Mesenchymal stem cell (in vitro differentiated cells and primary cell): ENCODE results near the gene VDAC2.
A peak's percentile ranks its signal among the peaks of the same experiment; 100 is the strongest.

Experiments
- DNase-seq: peaks from one replicate; pipeline ENCODE4 v3.0.0-alpha.2; 2013
- H2AFZ ChIP-seq: one replicate; pipeline ENCODE4 v1.6.1; 2013; ENCODE audit warnings: low read depth, mild to moderate bottlenecking, control low read depth, inconsistent platforms, low read length, moderate library complexity
- H2AK5ac ChIP-seq: 2 replicates; pipeline ENCODE4 v1.6.1; 2013; ENCODE audit warnings: low read length, moderate library complexity, mild to moderate bottlenecking, inconsistent platforms; ENCODE audit not compliant: severe bottlenecking
- H2BK120ac ChIP-seq: one replicate; pipeline ENCODE4 v1.6.1; 2013; ENCODE audit warnings: low read depth, mild to moderate bottlenecking, inconsistent platforms, low read length, moderate library complexity
- H2BK12ac ChIP-seq, 2 experiments: one replicate each; pipeline ENCODE4 v1.6.1; 2013; ENCODE audit warnings: inconsistent platforms in 2 of 2, low read length in 2 of 2, mild to moderate bottlenecking in 2 of 2, moderate library complexity in 2 of 2, control low read depth in 1 of 2
- H2BK15ac ChIP-seq: one replicate; pipeline ENCODE4 v1.6.1; 2013; ENCODE audit warnings: mild to moderate bottlenecking, low read depth, inconsistent platforms; ENCODE audit not compliant: poor library complexity, severe bottlenecking
- H2BK5ac ChIP-seq: 2 replicates; pipeline ENCODE4 v1.6.1; 2013; ENCODE audit warnings: low read depth, mild to moderate bottlenecking, low read length, control low read depth, inconsistent platforms; ENCODE audit not compliant: poor library complexity, severe bottlenecking
- H3K14ac ChIP-seq, 2 experiments: one replicate each; pipeline ENCODE4 v1.6.1; 2013; ENCODE audit warnings: inconsistent platforms in 2 of 2, low read length in 2 of 2, control low read depth in 1 of 2, mild to moderate bottlenecking in 1 of 2, moderate library complexity in 1 of 2
- H3K18ac ChIP-seq, 2 experiments: one replicate each; pipeline ENCODE4 v1.6.1; 2013; ENCODE audit warnings: inconsistent platforms in 2 of 2, low read length in 2 of 2, control low read depth in 1 of 2, low read depth in 1 of 2, mild to moderate bottlenecking in 1 of 2
- H3K23ac ChIP-seq, 2 experiments: one replicate each; pipeline ENCODE4 v1.6.1; 2013; ENCODE audit warnings: inconsistent platforms in 2 of 2, low read length in 2 of 2, mild to moderate bottlenecking in 2 of 2, moderate library complexity in 2 of 2, control low read depth in 1 of 2
- H3K27ac ChIP-seq: 2 replicates; pipeline ENCODE4 v1.5.1; 2013; ENCODE audit warnings: mild to moderate bottlenecking, moderate library complexity, low read length, control low read depth, inconsistent platforms; ENCODE audit not compliant: poor library complexity, severe bottlenecking
- H3K27me3 ChIP-seq, 2 experiments: 2 replicates each; pipeline versions ENCODE4 v1.6.1 to v1.7.0; 2013; ENCODE audit warnings: low read length in 2 of 2, mild to moderate bottlenecking in 2 of 2, moderate library complexity in 2 of 2, control low read depth in 1 of 2, inconsistent platforms in 1 of 2; ENCODE audit not compliant: control insufficient read depth in 1 of 2, insufficient read depth in 1 of 2
- H3K36me3 ChIP-seq, 2 experiments: 2 replicates each; pipeline versions ENCODE4 v1.6.1 to v1.7.0; 2013; ENCODE audit warnings: low read length in 2 of 2, control low read depth in 1 of 2, inconsistent platforms in 1 of 2, low read depth in 1 of 2, mild to moderate bottlenecking in 1 of 2; ENCODE audit not compliant: insufficient read depth in 2 of 2, control insufficient read depth in 1 of 2
- H3K4ac ChIP-seq, 2 experiments: one replicate each; pipeline ENCODE4 v1.6.1; 2013; ENCODE audit warnings: inconsistent platforms in 2 of 2, low read length in 2 of 2, mild to moderate bottlenecking in 2 of 2, moderate library complexity in 2 of 2, control low read depth in 1 of 2, low read depth in 1 of 2
- H3K4me1 ChIP-seq: 2 replicates; pipeline ENCODE4 v1.6.1; 2013; ENCODE audit warnings: low read depth, low read length, control low read depth; ENCODE audit not compliant: control insufficient read depth, insufficient read depth
- H3K4me2 ChIP-seq: 2 replicates; pipeline ENCODE4 v1.6.1; 2013; ENCODE audit warnings: low read length, mild to moderate bottlenecking, inconsistent platforms; ENCODE audit not compliant: poor library complexity, severe bottlenecking
- H3K4me3 ChIP-seq, 2 experiments: 2 replicates each; pipeline versions ENCODE4 v1.5.1 to v1.7.0; 2013; ENCODE audit warnings: low read length in 2 of 2, mild to moderate bottlenecking in 2 of 2, control low read depth in 1 of 2, low read depth in 1 of 2; ENCODE audit not compliant: insufficient read depth in 1 of 2
- H3K79me1 ChIP-seq: replicated peaks from 2 replicates; pipeline ENCODE4 v1.6.1; 2013; ENCODE audit warnings: mild to moderate bottlenecking, control low read depth, low read length, inconsistent platforms; ENCODE audit not compliant: poor library complexity, severe bottlenecking
- H3K9ac ChIP-seq: 2 replicates; pipeline ENCODE4 v1.7.0; 2013; ENCODE audit warnings: mild to moderate bottlenecking, low read length, moderate library complexity
- H3K9me3 ChIP-seq: 2 replicates; pipeline ENCODE4 v1.7.0; 2013; ENCODE audit warnings: mild to moderate bottlenecking, low read length; ENCODE audit not compliant: control insufficient read depth
- H4K8ac ChIP-seq: one replicate; pipeline ENCODE4 v1.6.1; 2013; ENCODE audit warnings: inconsistent platforms, mild to moderate bottlenecking, low read length, moderate library complexity
- H4K91ac ChIP-seq: one replicate; pipeline ENCODE4 v1.6.1; 2013; ENCODE audit warnings: mild to moderate bottlenecking, low read length, inconsistent platforms
- WGBS: methylation state at CpG from one replicate; pipeline ENCODE4 v1.1.7; 2013; ENCODE audit warnings: mixed read lengths; 5-methylcytosine and 5-hydroxymethylcytosine counted together

VDAC2 gene

GRCh38 chr10:75228834-75229233, 18.2 kb downstream of the VDAC2 start:
- no peak overlapping the region for H3K4ac ChIP-seq
- no peak overlapping the region for H3K4me3 ChIP-seq
- H3K14ac ChIP-seq = no peak overlapping the region

GRCh38 chr10:75229971-75230370, 19.4 kb downstream of the VDAC2 start:
- Histone ChIP-seq H4K8ac (no peak overlapping the region), H3K4ac (no peak overlapping the region), H2AK5ac (no peak overlapping the region), H2BK12ac (no peak overlapping the region), H2AFZ (no peak overlapping the region), H3K27me3 (no peaks in the 10 kb centered on the region), H3K18ac (no peak overlapping the region), H2BK120ac (no peak overlapping the region), H2BK15ac (no peak overlapping the region), H3K9ac (peak overlapping the region; percentile 6), H2BK5ac (no peak overlapping the region), H3K4me2 (no peak overlapping the region), H3K27ac (no peak overlapping the region), H3K14ac (no peak overlapping the region), H3K23ac (no peak overlapping the region), H3K36me3 (peaks cover 36 to 67% of the 10 kb centered on the region in 2 experiments), H3K4me1 (peaks cover 21% of the 10 kb centered on the region), H3K79me1 (peaks cover 5% of the 10 kb centered on the region), H3K4me3 (no peak overlapping the region), H3K9me3 (no peaks in the 10 kb centered on the region), H4K91ac (no peak overlapping the region)
- DNase-seq = peak; percentile 75
- WGBS = 8% methylated on average over 2 of the region's 3 CpGs

More at GRCh38 chr10:75228834-75229233, 18.2 kb downstream of the VDAC2 start:
- Histone ChIP-seq H3K9ac (peak overlapping the region; percentile 6), H4K91ac (no peak overlapping the region), H3K4me1 (peaks cover 13% of the 10 kb centered on the region), H3K4me2 (no peak overlapping the region), H3K23ac (no peak overlapping the region), H3K18ac (no peak overlapping the region), H3K27ac (peak overlapping the region; percentile 36), H2BK12ac (no peak overlapping the region), H2BK5ac (no peak overlapping the region), H3K9me3 (no peaks in the 10 kb centered on the region), H3K36me3 (peaks cover 33 to 79% of the 10 kb centered on the region in 2 experiments), H2BK15ac (no peak overlapping the region), H4K8ac (no peak overlapping the region), H3K27me3 (no peaks in the 10 kb centered on the region), H2AFZ (no peak overlapping the region), H2BK120ac (no peak overlapping the region), H3K79me1 (peaks cover 5% of the 10 kb centered on the region), H2AK5ac (no peak overlapping the region)
- DNase-seq = no peak
- 84% methylated on average over 4 of the region's 4 CpGs for WGBS

GRCh38 chr10:75230600-75231038, 20.0 kb downstream of the VDAC2 start:
- Histone ChIP-seq H4K91ac (no peak overlapping the region), H3K23ac (no peak overlapping the region), H3K9ac (peak overlapping the region; percentile 6), H3K18ac (no peak overlapping the region), H3K9me3 (no peaks in the 10 kb centered on the region), H3K4me3 (no peak overlapping the region), H3K4ac (no peak overlapping the region), H2BK12ac (no peak overlapping the region), H2BK15ac (no peak overlapping the region), H3K36me3 (peaks cover 36 to 66% of the 10 kb centered on the region in 2 experiments), H3K4me1 (peaks cover 27% of the 10 kb centered on the region), H2BK5ac (no peak overlapping the region), H2AK5ac (no peak overlapping the region), H3K4me2 (no peak overlapping the region), H3K14ac (no peak overlapping the region), H4K8ac (no peak overlapping the region), H3K27me3 (no peaks in the 10 kb centered on the region), H3K27ac (peak overlapping the region; percentile 19), H3K79me1 (peaks cover 8% of the 10 kb centered on the region), H2AFZ (no peak overlapping the region), H2BK120ac (no peak overlapping the region)
- WGBS = 0% methylated on average over 3 of the region's 5 CpGs
- peak; percentile 89 for DNase-seq

GRCh38 chr10:75231672-75232581, 21.3 kb downstream of the VDAC2 start:
- Histone ChIP-seq H2AK5ac (no peak overlapping the region), H2AFZ (no peak overlapping the region), H3K79me1 (peaks cover 8% of the 10 kb centered on the region), H3K36me3 (peaks cover 31 to 59% of the 10 kb centered on the region in 2 experiments), H3K9me3 (no peaks in the 10 kb centered on the region), H4K91ac (no peak overlapping the region), H2BK120ac (no peak overlapping the region), H3K18ac (no peak overlapping the region), H3K4me3 (no peak overlapping the region), H3K23ac (no peak overlapping the region), H3K27ac (no peak overlapping the region), H3K9ac (no peak overlapping the region), H3K27me3 (no peaks in the 10 kb centered on the region), H2BK5ac (no peak overlapping the region), H3K14ac (no peak overlapping the region), H2BK15ac (no peak overlapping the region), H3K4me2 (no peak overlapping the region), H4K8ac (no peak overlapping the region), H3K4me1 (peaks cover 19% of the 10 kb centered on the region), H2BK12ac (no peak overlapping the region), H3K4ac (no peak overlapping the region)
- no peak for DNase-seq
- WGBS = 96% methylated on average over 3 of the region's 4 CpGs
